Small intestine (tissue), 7 donors: ENCODE results near the gene FTCD. TPM values are rescaled to one million over a fixed set of nuclear protein-coding genes. Genes with fewer than 3 reads are reported as not detected.

Source experiments
- DNase-seq, 2 donors: peaks; one replicate each; pipeline versions ENCODE4 v3.0.0 to v3.0.0-alpha.2; 2013
- FAIRE-seq: peaks from 2 replicates; lab custom pipeline; 2012; peaks lifted over from hg19 to GRCh38; lab: Jason Lieb, UNC
- H3K27ac ChIP-seq, 3 donors: one replicate each; pipeline ENCODE4 v1.5.1; 2013; ENCODE audit warnings: low read length in 2 of 3, mild to moderate bottlenecking in 2 of 3, control low read depth in 1 of 3, inconsistent platforms in 1 of 3, low read depth in 1 of 3, moderate library complexity in 1 of 3
- H3K27me3 ChIP-seq, 3 donors: one replicate each; pipeline ENCODE4 v1.6.1; 2013; ENCODE audit warnings: low read length in 3 of 3, inconsistent platforms in 1 of 3; ENCODE audit not compliant: control insufficient read depth in 3 of 3, insufficient read depth in 3 of 3
- H3K36me3 ChIP-seq, 3 donors: one replicate each; pipeline ENCODE4 v1.6.1; 2013; ENCODE audit warnings: low read length in 3 of 3, inconsistent platforms in 1 of 3, low read depth in 1 of 3, mild to moderate bottlenecking in 1 of 3, moderate library complexity in 1 of 3; ENCODE audit not compliant: control insufficient read depth in 3 of 3, insufficient read depth in 2 of 3
- H3K4me1 ChIP-seq, 3 donors: one replicate each; pipeline ENCODE4 v1.6.1; 2013; ENCODE audit warnings: low read length in 2 of 3, inconsistent platforms in 1 of 3, low read depth in 1 of 3, mild to moderate bottlenecking in 1 of 3, moderate library complexity in 1 of 3; ENCODE audit not compliant: control insufficient read depth in 3 of 3, insufficient read depth in 2 of 3
- H3K4me3 ChIP-seq, 3 donors: one replicate each; pipeline ENCODE4 v1.5.1; 2013; ENCODE audit warnings: low read length in 3 of 3, control low read depth in 1 of 3, inconsistent platforms in 1 of 3, low read depth in 1 of 3, mild to moderate bottlenecking in 1 of 3, moderate library complexity in 1 of 3
- H3K9me3 ChIP-seq, 2 donors: one replicate each; pipeline ENCODE4 v1.6.1; 2013; ENCODE audit warnings: low read depth in 1 of 2, low read length in 1 of 2; ENCODE audit not compliant: control insufficient read depth in 2 of 2, insufficient read depth in 1 of 2
- WGBS, 3 donors: extraction: QIAGEN DNeasy Blood & Tissue Kit; methylation state at CpG; one replicate each; pipeline ENCODE4 v1.1.7; 2013; 5-methylcytosine and 5-hydroxymethylcytosine counted together
- polyA plus RNA-seq, 4 donors: library from polyadenylated mRNA; stranded (reverse) in 3 of 4; unstranded in 1 of 4; fragments of 200-250 nt in 3 of 4; fragments of 120-200 nt in 1 of 4; gene quantifications; one replicate each; pipeline versions ENCODE4 v1.2.1 to v1.2.3, GENCODE V29; 2013
- donor health status: healthy with polysubstance abuse.
- donor health status: control.
- donor health status: control.
- donor health status: Bipolar disorder and iron deficiency.
- donor health status: healthy.

The FTCD gene
- polyA plus RNA-seq, 4 donors: 0.31 to 71.8 (median 39.0) TPM

- FAIRE-seq: no peak
Measured at GRCh38 chr21:46094401-46095082, 60.8 kb downstream of the FTCD start.

GRCh38 chr21:46093668-46094400 is 61.5 kb downstream of the FTCD start:
- 59 to 77% (median 66%) methylated on average over 11 of the region's 11 CpGs for WGBS, 3 donors
- no peak for DNase-seq
- Histone ChIP-seq H3K27ac (peak overlapping the region in 1 of 3 donors; percentile 6), H3K4me3 (no peak overlapping the region), H3K27me3 (peaks cover 0 to 8% (median 0%) of the 10 kb centered on the region in 3 donors), H3K4me1 (peaks cover 0 to 3% (median 0%) of the 10 kb centered on the region in 3 donors), H3K36me3 (no peaks in the 10 kb centered on the region), H3K9me3 (peaks cover 0 to 5% of the 10 kb centered on the region in 2 donors)
- no peak for FAIRE-seq

More at GRCh38 chr21:46094401-46095082, 60.8 kb downstream of the FTCD start:
- WGBS, 3 donors: 66 to 74% (median 70%) methylated on average over 14 of the region's 14 CpGs
- Histone ChIP-seq H3K27ac (peak overlapping the region in 1 of 3 donors; percentile 1), H3K36me3 (no peaks in the 10 kb centered on the region), H3K4me3 (no peak overlapping the region), H3K27me3 (peaks cover 0 to 14% (median 2%) of the 10 kb centered on the region in 3 donors), H3K9me3 (peaks cover 0 to 5% of the 10 kb centered on the region in 2 donors), H3K4me1 (peaks cover 0 to 3% (median 0%) of the 10 kb centered on the region in 3 donors)
- no peak for DNase-seq

GRCh38 chr21:46092811-46093667 is 62.3 kb downstream of the FTCD start:
- 73 to 81% (median 75%) methylated on average over 11 of the region's 11 CpGs for WGBS, 3 donors
- Histone ChIP-seq H3K27ac (peak overlapping the region in 2 of 3 donors; percentile 79 to 92), H3K4me1 (peaks cover 0 to 3% (median 0%) of the 10 kb centered on the region in 3 donors), H3K9me3 (peaks cover 0 to 5% of the 10 kb centered on the region in 2 donors), H3K4me3 (no peak overlapping the region), H3K27me3 (peaks cover 0 to 7% (median 0%) of the 10 kb centered on the region in 3 donors), H3K36me3 (no peaks in the 10 kb centered on the region)
- DNase-seq (no peak), FAIRE-seq (no peak)

- 59 to 80% (median 76%) methylated on average over 23 of the region's 23 CpGs for WGBS, 3 donors
- Histone ChIP-seq H3K4me3 (no peak overlapping the region), H3K27me3 (peaks cover 0 to 3% (median 0%) of the 10 kb centered on the region in 3 donors), H3K9me3 (peaks cover 0 to 5% of the 10 kb centered on the region in 2 donors), H3K4me1 (peaks cover 0 to 3% (median 0%) of the 10 kb centered on the region in 3 donors), H3K36me3 (no peaks in the 10 kb centered on the region), H3K27ac (peak overlapping the region in 2 of 3 donors; percentile 79 to 92)
- FAIRE-seq: no peak
- peak in 1 of 2 donors; percentile 44 for DNase-seq
Measured at GRCh38 chr21:46092026-46092764, 63.2 kb downstream of the FTCD start.

GRCh38 chr21:46091631-46092025 is 63.8 kb downstream of the FTCD start:
- peaks cover 0 to 3% (median 0%) of the 10 kb centered on the region in 3 donors for H3K4me1 ChIP-seq
- WGBS, 3 donors: 69 to 83% (median 78%) methylated on average over 8 of the region's 8 CpGs
- no peaks in the 10 kb centered on the region for H3K36me3 ChIP-seq
- H3K27me3 ChIP-seq: no peaks in the 10 kb centered on the region
- H3K27ac ChIP-seq: peak overlapping the region in 2 of 3 donors; percentile 79 to 92
- H3K9me3 ChIP-seq: peaks cover 0 to 5% of the 10 kb centered on the region in 2 donors
- no peak for DNase-seq
- H3K4me3 ChIP-seq: no peak overlapping the region
- no peak for FAIRE-seq

- no peak for FAIRE-seq
- H3K9me3 ChIP-seq: peaks cover 0 to 5% of the 10 kb centered on the region in 2 donors
- no peak overlapping the region for H3K4me3 ChIP-seq
- H3K27me3 ChIP-seq: no peaks in the 10 kb centered on the region
- peaks cover 0 to 3% (median 0%) of the 10 kb centered on the region in 3 donors for H3K4me1 ChIP-seq
- H3K27ac ChIP-seq: peak overlapping the region in 1 of 3 donors; percentile 92
- H3K36me3 ChIP-seq: no peaks in the 10 kb centered on the region
- 77 to 92% (median 86%) methylated on average over 4 of the region's 4 CpGs for WGBS, 3 donors
- DNase-seq: no peak
Measured at GRCh38 chr21:46091118-46091517, 64.3 kb downstream of the FTCD start.

GRCh38 chr21:46089285-46089684 is 66.1 kb downstream of the FTCD start:
- Histone ChIP-seq H3K27me3 (no peaks in the 10 kb centered on the region), H3K9me3 (peaks cover 0 to 5% of the 10 kb centered on the region in 2 donors), H3K36me3 (no peaks in the 10 kb centered on the region), H3K4me1 (peaks cover 0 to 3% (median 0%) of the 10 kb centered on the region in 3 donors), H3K27ac (no peak overlapping the region), H3K4me3 (no peak overlapping the region)
- FAIRE-seq (no peak), DNase-seq (no peak)
- 65 to 77% (median 66%) methylated on average over 5 of the region's 5 CpGs for WGBS, 3 donors
